Rectal smooth muscle tissue (tissue), 1 donor: ENCODE data around the gene PNPLA1.

Experiments used
- H3K27ac ChIP-seq: one replicate; pipeline ENCODE4 v1.7.0; 2013; ENCODE audit warnings: low read depth, low read length, inconsistent platforms
- H3K27me3 ChIP-seq: one replicate; pipeline ENCODE4 v1.7.0; 2013; ENCODE audit warnings: low read length; ENCODE audit not compliant: control insufficient read depth, insufficient read depth
- H3K36me3 ChIP-seq: one replicate; pipeline ENCODE4 v1.7.0; 2013; ENCODE audit warnings: low read length; ENCODE audit not compliant: control insufficient read depth, insufficient read depth
- H3K4me1 ChIP-seq: one replicate; pipeline ENCODE4 v1.7.0; 2013; ENCODE audit warnings: low read length; ENCODE audit not compliant: control insufficient read depth, insufficient read depth
- H3K4me3 ChIP-seq: one replicate; pipeline ENCODE4 v1.7.0; 2013; ENCODE audit warnings: low read length
- H3K9ac ChIP-seq: one replicate; pipeline ENCODE4 v1.7.0; 2013; ENCODE audit warnings: low read length

Gene PNPLA1

DNA sequence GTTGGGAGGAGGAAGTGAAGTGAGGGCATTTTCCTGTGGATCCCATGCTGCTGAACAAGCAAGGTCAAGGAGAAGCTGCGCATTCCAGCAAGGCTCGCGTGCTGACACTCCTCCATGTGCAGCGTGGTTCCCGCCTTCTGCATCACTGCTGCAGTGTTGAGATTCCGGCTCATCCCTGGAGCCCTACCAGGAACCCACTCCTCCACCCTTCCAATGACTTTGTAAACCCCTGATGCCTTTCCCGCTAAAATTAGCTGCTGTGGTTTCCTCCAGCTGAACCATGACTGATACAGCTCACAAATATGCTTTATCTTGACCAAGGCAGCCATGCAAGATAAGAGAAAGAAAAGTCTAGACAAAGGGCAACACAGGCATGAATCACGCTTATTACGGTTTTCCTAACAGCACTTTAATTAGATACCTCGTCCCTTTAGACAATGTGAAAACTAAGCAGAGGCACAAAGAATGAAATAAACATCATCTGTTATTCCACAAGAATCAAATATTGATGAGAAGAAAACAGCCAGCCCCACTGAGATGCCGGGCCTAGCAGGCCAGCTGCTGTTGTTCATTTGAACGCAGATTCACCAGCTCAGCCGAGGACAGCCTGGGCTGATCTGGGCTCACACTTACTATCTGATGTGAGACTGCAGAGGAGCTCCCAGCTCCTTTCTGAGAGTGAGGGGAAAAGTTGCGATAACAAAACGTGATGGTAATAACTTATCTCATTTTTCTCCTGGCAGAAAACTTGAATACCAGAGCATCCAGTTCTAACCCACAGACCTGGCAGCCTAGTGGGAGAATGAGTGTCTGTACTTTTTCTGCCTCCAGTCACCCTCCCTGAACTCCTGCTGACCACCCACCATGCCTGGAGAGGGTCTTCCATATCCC, 81.1 kb downstream of the PNPLA1 start:
- Histone ChIP-seq H3K9ac (no peak overlapping the region), H3K36me3 (no peaks in the 10 kb centered on the region), H3K4me3 (no peak overlapping the region), H3K4me1 (no peaks in the 10 kb centered on the region), H3K27me3 (no peaks in the 10 kb centered on the region), H3K27ac (no peak overlapping the region)

DNA sequence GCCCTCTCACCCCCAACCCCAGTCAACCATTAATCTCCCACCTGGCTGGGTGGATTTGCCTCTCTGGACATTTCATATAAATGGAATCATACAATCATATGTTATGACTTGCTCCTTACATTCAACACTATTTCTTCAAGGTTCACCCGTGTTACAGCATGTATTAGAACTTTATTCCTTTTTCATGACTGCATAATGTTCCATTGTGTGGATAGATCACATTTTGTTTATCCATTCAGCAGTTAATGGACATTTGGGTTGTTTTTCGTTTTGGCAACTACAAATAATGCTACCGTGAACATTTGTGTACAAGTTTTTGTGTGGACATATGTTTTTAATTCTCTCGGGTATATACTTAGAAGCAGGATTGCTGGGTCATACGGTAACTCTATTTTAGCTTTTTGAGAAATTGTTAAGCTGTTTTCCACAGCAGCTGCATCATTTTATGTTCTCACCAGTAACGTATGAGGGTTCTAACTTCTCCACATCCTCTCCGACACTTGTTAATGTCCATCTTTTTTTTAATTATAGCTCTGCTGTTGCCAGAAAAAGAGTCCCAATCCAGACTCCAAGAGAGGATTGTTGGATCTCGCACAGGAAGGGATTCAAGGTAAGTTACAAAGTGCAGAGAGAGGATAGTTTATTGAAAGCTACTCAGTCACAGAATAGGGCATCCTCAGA, 82.8 kb downstream of the PNPLA1 start:
- no peaks in the 10 kb centered on the region for H3K4me1 ChIP-seq
- H3K27me3 ChIP-seq: no peaks in the 10 kb centered on the region
- H3K27ac ChIP-seq: no peak overlapping the region
- no peak overlapping the region for H3K4me3 ChIP-seq
- H3K9ac ChIP-seq: no peak overlapping the region
- H3K36me3 ChIP-seq: no peaks in the 10 kb centered on the region

DNA sequence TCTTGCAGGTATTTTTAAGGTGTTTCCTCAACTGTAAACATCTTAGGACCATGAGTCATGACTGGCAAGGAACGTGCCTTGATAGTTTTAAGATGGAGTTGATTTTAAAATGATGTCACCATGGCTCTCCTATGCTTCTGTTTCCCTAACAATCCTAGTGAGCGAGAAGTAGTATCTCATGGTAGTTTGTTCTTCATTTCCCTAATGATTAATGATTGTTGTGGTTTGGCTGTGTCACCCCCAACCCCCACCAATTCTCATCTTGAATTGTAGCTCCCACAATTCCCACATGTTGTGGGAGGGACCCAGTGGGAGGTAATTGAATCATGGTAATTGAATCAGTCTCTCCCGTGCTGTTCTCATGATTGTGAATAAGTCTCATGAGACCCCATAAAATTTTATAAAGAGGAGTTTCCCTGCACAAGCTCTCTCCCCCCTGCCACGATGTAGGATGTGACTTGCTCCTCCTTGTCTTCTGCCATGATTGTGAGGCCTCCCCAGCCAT, 83.6 kb downstream of the PNPLA1 start:
- Histone ChIP-seq H3K9ac (no peak overlapping the region), H3K4me1 (no peaks in the 10 kb centered on the region), H3K4me3 (no peak overlapping the region), H3K27ac (no peak overlapping the region), H3K27me3 (no peaks in the 10 kb centered on the region), H3K36me3 (no peaks in the 10 kb centered on the region)

DNA sequence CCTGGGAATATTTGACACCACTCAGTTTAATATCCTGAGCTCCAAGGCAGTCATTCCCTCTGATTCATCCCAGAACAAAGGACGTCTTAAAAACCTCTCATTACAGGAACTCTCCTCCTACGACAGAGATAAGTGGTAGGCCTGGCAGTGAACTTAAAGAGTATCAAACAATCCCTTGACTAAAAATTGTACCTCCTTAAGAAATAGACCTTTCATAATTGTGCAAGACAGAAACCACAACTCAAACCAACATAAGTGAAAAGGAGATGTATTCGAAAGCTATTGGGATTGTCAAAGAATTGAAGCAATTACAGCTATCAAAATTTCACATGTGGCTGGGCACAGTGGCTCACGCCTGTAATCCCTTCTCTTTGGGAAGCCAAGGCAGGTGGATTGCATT, 86.0 kb downstream of the PNPLA1 start:
- H3K4me1 ChIP-seq: no peaks in the 10 kb centered on the region

GRCh38 chr6:36357872-36358225, 88.0 kb downstream of the PNPLA1 start:
- H3K27ac ChIP-seq: no peak overlapping the region
- H3K27me3 ChIP-seq: no peaks in the 10 kb centered on the region
- no peaks in the 10 kb centered on the region for H3K36me3 ChIP-seq
- H3K4me3 ChIP-seq: no peak overlapping the region
- no peak overlapping the region for H3K9ac ChIP-seq
- no peaks in the 10 kb centered on the region for H3K4me1 ChIP-seq

More for the DNA sequence above, 86.0 kb downstream of the PNPLA1 start:
- no peak overlapping the region for H3K4me3 ChIP-seq
- H3K27me3 ChIP-seq: no peaks in the 10 kb centered on the region
- H3K27ac ChIP-seq: no peak overlapping the region
- no peaks in the 10 kb centered on the region for H3K36me3 ChIP-seq
- H3K9ac ChIP-seq: no peak overlapping the region
